ENCODE data around the gene HDAC8.

DNA sequence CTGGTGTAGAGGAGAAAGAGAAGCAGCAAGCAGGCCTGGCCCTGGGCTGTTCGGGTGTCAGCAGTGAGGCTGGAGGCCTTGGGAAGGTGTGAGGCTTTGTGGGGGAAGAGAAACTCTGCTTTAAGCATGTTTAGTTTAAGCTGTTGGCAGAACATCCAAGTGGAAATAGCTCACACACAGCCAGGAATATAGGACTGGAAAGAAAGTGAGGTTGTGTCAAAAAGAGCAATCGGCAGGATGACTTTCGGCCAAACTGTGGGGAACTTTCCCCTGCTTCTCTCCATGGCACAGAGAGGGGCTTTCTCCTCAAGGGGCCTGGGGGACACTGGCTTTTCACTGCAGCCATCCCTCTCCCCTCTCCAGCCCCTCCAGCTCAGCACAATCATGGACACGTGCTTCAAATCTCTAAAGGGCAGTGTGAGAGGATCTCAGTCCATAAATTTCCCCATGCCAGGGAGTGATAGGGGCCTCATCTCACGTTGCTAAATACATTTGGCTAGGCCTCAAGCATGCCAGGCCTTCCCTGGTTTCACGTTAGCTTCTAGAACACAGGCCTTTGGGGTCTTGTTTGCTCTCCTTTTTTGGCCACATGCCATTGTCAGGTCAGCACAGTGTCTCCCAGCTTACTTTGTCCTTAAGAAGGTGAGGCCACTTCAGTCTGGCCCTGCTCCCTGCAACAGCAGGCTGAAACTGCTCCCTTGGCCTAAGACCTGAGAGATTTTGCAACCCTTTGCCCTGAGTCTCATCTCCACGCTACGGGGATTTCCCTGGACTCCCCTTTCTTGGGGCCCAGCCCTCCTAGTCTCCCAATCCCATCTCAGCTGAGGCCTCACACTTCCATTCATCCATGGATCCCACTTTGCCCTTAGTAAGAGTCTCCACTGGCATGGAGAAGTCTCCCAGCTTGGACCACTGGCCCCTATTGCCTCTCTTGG, 258.7 kb downstream of the HDAC8 start:
- TF ChIP-seq POLR2A (IDR thresholded peaks at IDR 0.05) (no peak), POLR2AphosphoS5 (IDR thresholded peaks at IDR 0.05) (no peak), EP300 (IDR thresholded peaks at IDR 0.05) (no peak)

Data from stomach (tissue), 4 donors.